Measurements from ENCODE around the gene GLUD1.

The GLUD1 gene

GRCh38 chr10:87000491-87000890, 94.2 kb downstream of the GLUD1 start (continued):
- no peak for TF ChIP-seq ZNF610 (tag by site-specific recombination; IDR thresholded peaks at IDR 0.05; ENCODE audit: borderline replicate concordance)
- TF ChIP-seq ZNF221 (tag by site-specific recombination; IDR thresholded peaks at IDR 0.05; ENCODE audit: borderline replicate concordance): no peak
- no peak for TF ChIP-seq ZNF645 (tag by site-specific recombination; IDR thresholded peaks at IDR 0.05)
- TF ChIP-seq MYNN (tag by site-specific recombination; IDR thresholded peaks at IDR 0.05; ENCODE audit: borderline replicate concordance): no peak
- no peak for TF ChIP-seq ZNF324 (tag by site-specific recombination; IDR thresholded peaks at IDR 0.05)
- TF ChIP-seq ZXDB (tag by site-specific recombination; IDR thresholded peaks at IDR 0.05): no peak
